HG03575 (cell line): ENCODE data around the gene PPP2R2B.

Source experiments
- ATAC-seq: cut with Tn5 transposase; IDR thresholded peaks from one replicate; pipeline ENCODE4 v1.9.1; 2021; ENCODE audit not compliant: unreplicated experiment, insufficient number of reproducible peaks, low FRiP score; ENCODE audit errors: extremely low read depth

PPP2R2B gene

GRCh38 chr5:146683861-146684260 is 194.7 kb downstream of the PPP2R2B start:
- ATAC-seq, result no peak

GRCh38 chr5:146682899-146683532 is 195.5 kb downstream of the PPP2R2B start:
- no peak for ATAC-seq

GRCh38 chr5:146681585-146682105 is 196.9 kb downstream of the PPP2R2B start:
- no peak for ATAC-seq

GRCh38 chr5:146680846-146681584 is 197.5 kb downstream of the PPP2R2B start:
- no peak for ATAC-seq

GRCh38 chr5:146675636-146676035 is 202.9 kb downstream of the PPP2R2B start:
- ATAC-seq, result no peak

- ATAC-seq, result no peak
Observed at GRCh38 chr5:146672866-146673265, 205.7 kb downstream of the PPP2R2B start.

GRCh38 chr5:146671561-146672295 is 206.8 kb downstream of the PPP2R2B start:
- no peak for ATAC-seq

- ATAC-seq, result no peak
Observed at GRCh38 chr5:146669656-146670055, 208.9 kb downstream of the PPP2R2B start.

GRCh38 chr5:146667633-146668272 is 210.8 kb downstream of the PPP2R2B start:
- ATAC-seq, result no peak

GRCh38 chr5:146662229-146662628 is 216.3 kb downstream of the PPP2R2B start:
- ATAC-seq, result no peak

GRCh38 chr5:146660376-146660960 is 218.1 kb downstream of the PPP2R2B start:
- no peak for ATAC-seq

- ATAC-seq, result no peak
Observed at GRCh38 chr5:146659961-146660360, 218.6 kb downstream of the PPP2R2B start.

- no peak for ATAC-seq
Observed at GRCh38 chr5:146656703-146657102, 221.9 kb downstream of the PPP2R2B start.

- ATAC-seq, result no peak
Observed at GRCh38 chr5:146653560-146653959, 225.0 kb downstream of the PPP2R2B start.

- ATAC-seq, result no peak
Observed at GRCh38 chr5:146652547-146652946, 226.0 kb downstream of the PPP2R2B start.

GRCh38 chr5:146647656-146648199 is 230.8 kb downstream of the PPP2R2B start:
- no peak for ATAC-seq

- no peak for ATAC-seq
Observed at GRCh38 chr5:146646441-146646840, 232.1 kb downstream of the PPP2R2B start.

GRCh38 chr5:146645342-146645741 is 233.2 kb downstream of the PPP2R2B start:
- no peak for ATAC-seq

GRCh38 chr5:146644831-146645230 is 233.7 kb downstream of the PPP2R2B start:
- ATAC-seq, result no peak
